Ovary (tissue), 3 donors: ENCODE results near the gene USP47.

Source experiments
- EP300 ChIP-seq: sonication (generic); formaldehyde crosslinking; IDR thresholded peaks from one replicate; pipeline ENCODE4 v1.6.1; 2017; ENCODE audit warnings: antibody characterized with exemption
- POLR2A ChIP-seq: fragments of 450-650 bp; IDR thresholded peaks from one replicate; pipeline ENCODE4 v1.6.1; 2017; ENCODE audit warnings: antibody characterized with exemption, mild to moderate bottlenecking, moderate library complexity
- TF ChIP-seq, protein P1 (sequence below), 3 donors: fragments of 450-650 bp in 2 of 3; fragments of 200-600 bp in 1 of 3; IDR thresholded peaks; one replicate each; pipeline versions ENCODE4 v1.5.1 to v1.8.0; 2016 to 2022; ENCODE audit warnings: antibody characterized with exemption in 3 of 3, mild to moderate bottlenecking in 1 of 3
- donor health status: DM: no; HTN: no; CAD: no.

DNA sequence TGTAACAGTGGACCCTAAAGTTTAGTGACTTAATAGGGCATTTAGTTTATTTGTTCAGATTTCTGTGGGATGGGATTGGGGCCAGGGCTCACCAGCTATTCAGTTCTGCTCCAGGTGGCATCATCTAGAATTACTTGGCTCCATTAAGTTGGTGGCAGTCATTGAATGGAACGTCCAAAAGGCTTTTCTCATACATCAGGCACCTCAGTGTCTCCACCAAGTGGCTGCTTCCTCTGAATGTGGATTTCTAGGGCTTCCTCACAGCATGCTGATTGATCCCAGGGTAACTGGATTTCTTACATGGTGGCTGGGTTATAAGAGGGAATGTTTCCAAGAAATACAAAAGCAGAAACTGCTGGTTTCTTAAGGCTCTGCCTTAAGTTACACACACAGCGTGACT is 34.7 kb downstream of the USP47 start:
- TF ChIP-seq, protein P1, sequence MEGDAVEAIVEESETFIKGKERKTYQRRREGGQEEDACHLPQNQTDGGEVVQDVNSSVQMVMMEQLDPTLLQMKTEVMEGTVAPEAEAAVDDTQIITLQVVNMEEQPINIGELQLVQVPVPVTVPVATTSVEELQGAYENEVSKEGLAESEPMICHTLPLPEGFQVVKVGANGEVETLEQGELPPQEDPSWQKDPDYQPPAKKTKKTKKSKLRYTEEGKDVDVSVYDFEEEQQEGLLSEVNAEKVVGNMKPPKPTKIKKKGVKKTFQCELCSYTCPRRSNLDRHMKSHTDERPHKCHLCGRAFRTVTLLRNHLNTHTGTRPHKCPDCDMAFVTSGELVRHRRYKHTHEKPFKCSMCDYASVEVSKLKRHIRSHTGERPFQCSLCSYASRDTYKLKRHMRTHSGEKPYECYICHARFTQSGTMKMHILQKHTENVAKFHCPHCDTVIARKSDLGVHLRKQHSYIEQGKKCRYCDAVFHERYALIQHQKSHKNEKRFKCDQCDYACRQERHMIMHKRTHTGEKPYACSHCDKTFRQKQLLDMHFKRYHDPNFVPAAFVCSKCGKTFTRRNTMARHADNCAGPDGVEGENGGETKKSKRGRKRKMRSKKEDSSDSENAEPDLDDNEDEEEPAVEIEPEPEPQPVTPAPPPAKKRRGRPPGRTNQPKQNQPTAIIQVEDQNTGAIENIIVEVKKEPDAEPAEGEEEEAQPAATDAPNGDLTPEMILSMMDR (IDR thresholded peaks at IDR 0.05), result no peak
- no peak for TF ChIP-seq POLR2A
- no peak for TF ChIP-seq EP300
